ENCODE measurements around the gene NCKAP5L.
"Not testable (repeated sequence)": the region's sequence is repeated elsewhere in the genome, so short reads cannot be mapped to it uniquely, and the experiment has no call there.

The NCKAP5L gene

GRCh38 chr12:49828133-49829091 is at the start of gene NCKAP5L:
NCKAP5L (minus strand) TSS chr12:49828413; CDS start chr12:49804044, 24,369 bp downstream.
- DNase-seq = peak; percentile 90

GRCh38 chr12:49877066-49877465 is 48.9 kb upstream of the NCKAP5L start:
- no peak for DNase-seq

- DNase-seq = no peak
Observed at GRCh38 chr12:49876070-49876469, 47.9 kb upstream of the NCKAP5L start.

GRCh38 chr12:49875115-49875720 is 47.0 kb upstream of the NCKAP5L start:
- no peak for DNase-seq

- DNase-seq = no peak
Observed at GRCh38 chr12:49874142-49874897, 46.1 kb upstream of the NCKAP5L start.

GRCh38 chr12:49873361-49873934 is 45.2 kb upstream of the NCKAP5L start:
- DNase-seq = no peak

- no peak for DNase-seq
Observed at GRCh38 chr12:49872781-49873181, 44.6 kb upstream of the NCKAP5L start.

GRCh38 chr12:49872381-49872780 is 44.2 kb upstream of the NCKAP5L start:
- no peak for DNase-seq

GRCh38 chr12:49871811-49872251 is 43.6 kb upstream of the NCKAP5L start:
- not testable (repeated sequence) for DNase-seq

- DNase-seq = no peak
Observed at GRCh38 chr12:49871263-49871561, 43.0 kb upstream of the NCKAP5L start.

GRCh38 chr12:49870501-49871262 is 42.5 kb upstream of the NCKAP5L start:
- DNase-seq = no peak

- DNase-seq = no peak
Observed at GRCh38 chr12:49869816-49870500, 41.7 kb upstream of the NCKAP5L start.

GRCh38 chr12:49868952-49869815 is 41.0 kb upstream of the NCKAP5L start:
- no peak for DNase-seq

GRCh38 chr12:49868449-49868848 is 40.2 kb upstream of the NCKAP5L start:
- no peak for DNase-seq

GRCh38 chr12:49867570-49868341 is 39.5 kb upstream of the NCKAP5L start:
- no peak for DNase-seq

- peak; percentile 58 for DNase-seq
Observed at GRCh38 chr12:49866859-49867569, 38.8 kb upstream of the NCKAP5L start.

GRCh38 chr12:49865782-49866135 is 37.5 kb upstream of the NCKAP5L start:
- DNase-seq = no peak

GRCh38 chr12:49865109-49865781 is 37.0 kb upstream of the NCKAP5L start:
- no peak for DNase-seq

- no peak for DNase-seq
Observed at GRCh38 chr12:49864798-49865090, 36.5 kb upstream of the NCKAP5L start.
